Epithelial cell of esophagus (primary cell): ENCODE data around the gene AZIN2.
"Not testable (repeated sequence)": the region's sequence is repeated elsewhere in the genome, so short reads cannot be mapped to it uniquely, and the experiment has no call there.

Experiments
- DNase-seq: peaks from one replicate; pipeline ENCODE4 v3.0.0; 2010; ENCODE audit warnings: low read depth
- H3K4me3 ChIP-seq: 2 replicates; pipeline ENCODE4 v1.5.1; 2011; ENCODE audit warnings: mild to moderate bottlenecking, low read length, control low read depth
- CTCF ChIP-seq: IDR thresholded peaks from 2 replicates; pipeline ENCODE4 v1.5.1; 2011; ENCODE audit warnings: low read depth, mild to moderate bottlenecking, low read length, control low read depth, inconsistent platforms; ENCODE audit not compliant: insufficient read depth; ENCODE audit errors: missing control alignments

AZIN2 gene

GRCh38 chr1:33060579-33061083 lies 20.3 kb upstream of the AZIN2 start:
- DNase-seq, result peak; percentile 76
- no peak overlapping the region for H3K4me3 ChIP-seq
- no peak for TF ChIP-seq CTCF

- no peak for DNase-seq
- no peak overlapping the region for H3K4me3 ChIP-seq
- TF ChIP-seq CTCF, result no peak
Measured at GRCh38 chr1:33061834-33062233, 19.1 kb upstream of the AZIN2 start.

- H3K4me3 ChIP-seq, DNase-seq: not testable (repeated sequence)
Measured at GRCh38 chr1:33064284-33064683, 16.7 kb upstream of the AZIN2 start.

GRCh38 chr1:33065301-33065700 lies 15.7 kb upstream of the AZIN2 start:
- H3K4me3 ChIP-seq, result no peak overlapping the region
- no peak for DNase-seq
- TF ChIP-seq CTCF, result no peak

GRCh38 chr1:33066477-33066876 lies 14.5 kb upstream of the AZIN2 start:
- DNase-seq, result not testable (repeated sequence)

GRCh38 chr1:33068108-33068507 lies 12.8 kb upstream of the AZIN2 start:
- DNase-seq, H3K4me3 ChIP-seq: not testable (repeated sequence)

More at GRCh38 chr1:33066477-33066876, 14.5 kb upstream of the AZIN2 start:
- not testable (repeated sequence) for H3K4me3 ChIP-seq

- DNase-seq, result no peak
- no peak for TF ChIP-seq CTCF
- H3K4me3 ChIP-seq, result no peak overlapping the region
Measured at GRCh38 chr1:33070628-33071027, 10.3 kb upstream of the AZIN2 start.

- DNase-seq, result no peak
- no peak for TF ChIP-seq CTCF
- no peak overlapping the region for H3K4me3 ChIP-seq
Measured at GRCh38 chr1:33072707-33073106, 8.2 kb upstream of the AZIN2 start.
